ENCODE data around the gene METTL16.
A peak's percentile ranks its signal among the peaks of the same experiment; 100 is the strongest.

The METTL16 gene

DNA sequence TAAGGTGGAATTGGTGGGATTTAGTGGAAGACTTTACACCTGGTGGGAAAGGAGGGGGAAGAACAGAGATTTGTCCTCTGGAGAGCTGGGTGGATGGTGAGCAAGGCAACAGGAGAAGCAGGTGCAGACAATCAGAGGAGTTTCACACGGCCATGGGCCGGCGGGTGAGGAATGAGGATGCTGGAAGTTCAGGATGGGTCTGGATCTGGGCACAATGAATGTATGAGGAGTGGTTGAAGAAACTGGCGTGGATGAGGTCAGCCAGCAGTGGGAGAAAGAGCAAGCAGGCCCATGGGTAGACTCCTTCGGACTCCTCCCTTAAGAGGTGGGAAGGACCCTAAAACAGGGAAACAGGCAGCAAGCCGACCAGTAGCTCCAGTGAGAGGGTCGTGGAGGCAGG is 100.7 kb downstream of the METTL16 start:
- ATAC-seq, result no peak

DNA sequence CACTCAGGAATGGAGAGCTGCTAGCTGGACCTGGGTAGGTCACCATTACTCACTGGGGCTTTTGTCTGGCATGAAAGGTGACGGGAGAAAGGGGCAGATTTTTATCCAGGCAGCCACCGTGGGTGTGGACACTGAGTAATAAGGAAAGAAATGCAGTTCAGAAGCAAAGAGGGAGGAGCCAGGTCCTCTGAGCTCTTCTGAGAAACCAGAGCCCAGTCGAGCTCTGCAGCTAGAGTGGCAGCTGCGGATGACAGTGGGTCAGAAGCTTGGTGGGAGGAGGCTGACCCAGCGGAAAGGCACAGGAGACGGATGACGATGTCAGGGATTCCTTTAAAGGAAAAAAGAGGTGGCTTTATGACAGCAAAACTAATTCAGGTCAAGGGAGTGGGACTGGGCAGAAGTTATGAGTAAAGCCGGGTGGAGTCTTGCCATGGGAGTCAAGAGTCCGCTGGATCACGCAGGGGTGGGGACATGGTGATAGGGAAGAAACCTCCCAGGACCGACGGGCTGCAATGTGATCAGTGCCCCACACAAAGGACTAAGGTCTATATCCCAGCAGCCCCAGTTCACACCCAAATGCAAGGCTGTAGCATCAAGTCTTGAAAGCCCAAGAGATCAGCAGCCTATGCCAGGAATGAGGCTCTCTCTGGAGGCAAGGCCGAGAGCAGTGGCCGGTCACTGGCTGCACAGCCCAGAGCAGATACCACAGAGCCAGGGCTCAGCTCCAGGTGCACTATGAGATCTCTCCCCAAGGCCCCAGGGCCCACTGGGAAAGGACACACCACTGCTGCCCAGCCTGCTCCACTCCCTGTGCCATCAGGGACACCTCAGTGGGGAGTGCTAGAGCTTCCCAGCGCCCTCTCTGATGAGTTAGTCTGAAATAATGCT is 104.5 kb downstream of the METTL16 start:
- peak in 1 of 2 donors; percentile 32 for ATAC-seq

DNA sequence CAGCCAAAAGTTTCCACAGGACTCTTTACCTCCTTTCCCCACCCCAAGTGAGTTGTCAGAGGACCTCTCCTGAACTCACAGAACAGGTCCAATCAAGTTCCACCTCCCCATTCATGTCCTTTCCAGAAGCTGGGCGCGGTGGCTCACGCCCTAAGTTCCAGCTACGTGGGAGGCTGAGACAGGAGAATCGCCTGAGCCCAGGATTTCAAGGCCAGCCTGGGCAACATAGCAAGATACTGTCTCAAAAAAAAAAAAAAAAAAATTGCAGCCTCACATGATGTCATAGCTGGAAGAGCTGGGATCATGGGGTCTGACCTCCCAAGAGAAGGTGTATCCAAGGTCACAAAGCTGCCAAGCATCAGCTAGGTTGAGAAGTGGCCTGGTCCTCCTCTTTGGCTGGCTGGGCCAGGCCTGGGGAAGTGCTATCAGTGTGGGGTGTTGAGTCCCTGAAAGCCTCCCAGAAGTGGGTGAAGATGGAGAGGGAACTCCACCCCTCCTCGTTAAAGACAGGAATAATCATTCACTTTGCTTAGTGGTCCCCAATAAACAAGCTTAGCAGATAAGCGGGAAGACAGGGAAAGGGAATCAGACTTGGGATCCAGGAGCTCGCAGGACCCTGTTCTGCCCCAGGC is 105.3 kb downstream of the METTL16 start:
- ATAC-seq, result no peak

DNA sequence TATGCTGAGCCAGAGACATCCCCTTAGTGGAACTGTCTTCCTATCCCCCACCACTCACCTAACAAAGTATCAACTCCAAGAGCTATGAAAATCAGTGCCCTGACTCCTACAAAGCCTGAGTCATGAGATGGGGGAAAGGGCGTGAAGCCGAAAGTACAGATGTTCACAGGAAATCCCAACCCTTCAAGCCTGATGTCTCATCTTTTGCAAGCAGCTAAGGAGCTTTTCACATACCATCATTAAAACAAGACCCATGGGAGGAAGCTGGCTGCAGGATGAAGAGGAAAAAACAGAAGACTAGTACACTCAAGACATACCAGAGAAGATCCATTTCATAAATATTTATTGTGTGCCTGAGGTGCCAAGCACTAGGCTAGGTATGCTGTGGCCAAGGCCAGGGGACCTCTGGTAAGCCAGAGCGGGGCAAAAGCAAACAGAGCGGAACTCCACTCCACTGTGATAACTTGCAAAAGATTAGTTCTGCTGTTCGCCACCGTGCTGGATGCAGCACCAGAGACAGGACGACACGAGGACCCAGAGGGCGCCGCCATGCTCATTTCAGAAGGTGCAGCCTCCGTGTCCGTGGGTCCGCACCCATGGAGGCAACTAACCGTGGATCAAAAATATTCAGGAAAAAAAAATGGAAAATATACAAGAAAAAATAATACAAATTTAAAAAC is 106.3 kb downstream of the METTL16 start:
- ATAC-seq, result no peak

DNA sequence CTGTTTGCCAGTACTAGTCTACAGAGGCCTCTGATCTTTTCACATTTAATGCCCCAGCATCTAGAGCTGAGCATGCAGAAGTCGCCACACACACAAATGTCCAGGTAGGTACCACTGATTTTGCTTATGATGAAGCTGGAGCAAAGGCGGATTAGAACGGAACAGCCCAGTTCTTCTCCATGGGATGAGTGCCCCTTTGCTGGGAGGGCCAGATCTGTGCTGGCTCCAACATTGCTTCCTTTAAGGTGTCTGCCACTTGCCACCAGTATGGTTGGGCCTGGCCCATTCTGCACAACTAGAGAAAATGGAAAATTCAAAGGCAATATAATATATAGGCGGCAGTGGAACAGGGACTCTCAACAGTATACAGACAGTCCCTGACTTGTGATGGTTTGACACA is 108.6 kb downstream of the METTL16 start:
- no peak for ATAC-seq

DNA sequence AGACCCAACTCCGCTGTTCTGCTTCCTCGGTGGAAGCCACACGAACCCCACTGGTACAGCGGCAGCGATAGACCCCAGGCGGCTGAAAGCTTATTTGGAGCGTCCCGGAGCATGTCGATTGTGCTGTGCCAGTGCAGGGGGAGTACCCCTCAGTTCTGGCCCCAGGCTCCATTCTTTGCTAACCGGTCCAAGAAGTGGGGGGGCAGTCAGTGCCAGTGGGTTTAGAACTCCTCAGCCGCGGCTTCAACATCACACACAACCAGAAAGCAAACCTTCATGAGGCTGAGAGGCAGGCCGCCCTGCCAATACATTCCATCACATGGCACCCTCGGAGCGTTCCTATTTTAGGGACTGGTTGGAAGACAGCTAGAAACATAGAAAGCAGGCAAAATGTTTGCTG is 109.1 kb downstream of the METTL16 start:
- ATAC-seq, result no peak

DNA sequence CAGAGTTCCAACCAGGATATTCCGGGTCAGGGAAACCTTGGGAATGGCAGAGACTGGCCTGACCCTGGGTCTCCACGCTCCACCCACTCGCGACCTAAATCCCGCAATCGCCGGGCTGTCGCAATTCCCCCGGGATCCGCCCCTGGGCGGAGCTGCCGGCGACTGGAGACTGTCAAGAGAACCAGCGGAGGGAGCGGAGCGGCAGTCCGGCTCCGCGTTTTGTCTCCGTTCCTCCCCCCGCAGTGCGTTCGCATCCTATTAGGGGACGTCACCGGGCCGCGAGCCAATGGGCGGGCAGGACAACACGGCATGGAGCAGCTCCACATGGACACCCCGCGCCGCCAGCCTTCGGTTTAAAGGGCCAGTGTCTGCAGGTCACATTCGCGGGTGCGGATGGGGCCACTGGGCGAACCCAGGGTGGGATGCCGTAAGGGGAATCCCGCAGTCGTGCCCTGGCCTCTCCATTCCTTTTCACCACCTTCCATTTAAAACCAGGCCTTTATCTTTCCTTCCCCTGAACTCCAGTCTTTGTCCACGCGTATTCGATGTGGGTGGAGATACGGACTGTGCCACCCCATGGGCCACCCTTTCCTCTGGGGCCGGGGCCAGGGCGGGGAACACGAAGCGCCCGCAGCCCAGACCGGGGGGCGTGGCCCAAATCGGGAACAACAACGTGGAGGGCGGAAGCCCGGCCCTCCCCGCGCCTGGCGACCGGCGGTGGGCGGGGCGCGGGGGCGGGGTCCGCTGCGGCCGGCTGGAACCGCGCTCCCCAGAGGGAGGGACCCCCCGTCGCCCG is 110.1 kb downstream of the METTL16 start:
- ATAC-seq, result peak; percentile 62 to 63

DNA sequence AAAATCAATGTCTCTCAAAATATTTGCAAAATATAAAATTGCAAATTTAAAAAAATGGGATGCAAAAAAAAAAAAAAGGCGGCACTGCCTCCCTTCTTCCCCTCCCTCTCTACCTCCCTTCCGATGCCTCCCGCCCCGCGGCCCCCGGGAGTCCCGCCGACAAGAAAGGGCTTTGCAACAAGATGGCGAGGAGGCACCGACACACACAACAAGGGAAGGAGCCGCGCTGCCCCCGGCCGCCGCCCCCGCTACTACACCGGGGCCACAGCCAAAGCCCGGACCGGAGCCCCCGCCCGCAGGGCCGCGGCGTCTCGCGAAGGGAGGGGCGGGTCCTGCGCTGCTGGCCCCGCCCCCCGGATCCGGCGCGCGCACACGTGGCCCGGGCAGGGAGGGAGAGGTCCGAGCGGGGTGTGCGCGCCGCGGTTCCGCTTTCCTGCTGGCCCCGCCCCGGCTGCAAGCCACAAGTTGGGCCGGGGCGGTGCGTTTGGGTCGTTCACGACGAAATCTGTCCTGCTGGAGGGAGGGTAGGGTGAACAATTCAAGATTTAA is 110.7 kb downstream of the METTL16 start, which contains the start of gene MNT:
MNT (minus strand) TSS at position 184 of the 549 bp plus-strand sequence. CDS start 348 bp downstream, outside the sequence.
- peak; percentile 37 to 44 for ATAC-seq

DNA sequence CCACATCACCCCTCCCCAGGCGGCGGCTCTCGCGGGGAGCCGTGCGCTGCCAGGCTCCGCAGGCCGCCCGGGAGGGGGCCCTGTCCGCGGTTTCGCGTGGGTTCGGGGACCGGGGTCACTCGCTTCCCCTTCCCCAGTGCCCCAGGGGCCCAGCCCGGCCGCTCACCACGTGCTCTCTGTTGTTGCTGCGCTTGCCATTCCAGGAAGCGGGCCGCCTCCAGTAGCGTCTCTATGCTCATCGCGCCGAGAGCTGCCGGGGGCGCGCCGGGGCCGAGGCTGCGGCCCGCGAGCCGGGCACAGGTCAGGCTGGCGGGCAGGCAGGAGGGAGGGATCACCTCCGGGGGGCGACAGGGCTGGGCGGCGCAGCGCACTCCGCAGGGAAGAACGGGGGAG is 111.2 kb downstream of the METTL16 start:
- no peak for ATAC-seq

DNA sequence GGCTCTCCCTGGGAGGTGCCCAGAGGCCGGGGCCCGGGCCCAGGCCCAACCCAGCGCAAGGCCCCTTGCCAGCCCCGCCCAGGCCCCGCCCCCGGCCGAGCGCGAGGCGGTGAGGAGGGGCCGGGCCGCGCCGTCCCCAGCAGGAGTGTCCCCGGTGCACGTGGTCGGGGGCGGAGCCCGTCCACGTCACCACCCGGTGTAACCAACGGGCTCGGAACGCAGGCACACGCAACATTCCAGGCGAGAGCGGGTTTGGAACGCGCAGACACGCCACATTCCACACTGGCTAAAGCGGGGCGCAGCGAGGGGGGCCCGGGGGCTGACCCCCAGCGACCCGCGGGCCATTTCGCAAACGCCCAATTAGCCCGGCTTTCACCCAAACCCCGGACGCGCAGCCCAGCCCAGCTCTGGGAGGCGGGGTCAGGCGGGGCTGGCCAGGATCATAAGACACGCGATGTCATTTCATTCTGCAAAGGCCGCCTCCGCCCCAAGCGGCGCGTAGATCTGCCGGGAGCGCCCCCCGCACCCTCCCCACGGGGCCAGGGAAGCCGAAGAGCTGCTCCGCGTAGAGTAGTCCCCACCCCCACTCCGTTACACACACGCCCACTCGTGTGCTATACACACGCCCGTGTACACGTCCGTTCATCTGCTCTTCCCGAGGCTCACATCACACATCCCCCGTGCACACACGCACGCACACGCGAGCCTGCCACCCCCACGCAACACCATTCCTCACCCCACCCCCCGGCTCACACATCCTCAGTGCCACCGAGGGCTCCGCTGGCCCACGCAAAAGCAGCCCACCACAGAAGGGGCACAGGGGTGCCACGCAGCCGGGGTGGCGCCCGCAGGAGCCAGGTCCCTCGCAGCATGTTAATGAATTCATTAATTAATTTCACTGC is 111.9 kb downstream of the METTL16 start:
- peak; percentile 63 to 64 for ATAC-seq

DNA sequence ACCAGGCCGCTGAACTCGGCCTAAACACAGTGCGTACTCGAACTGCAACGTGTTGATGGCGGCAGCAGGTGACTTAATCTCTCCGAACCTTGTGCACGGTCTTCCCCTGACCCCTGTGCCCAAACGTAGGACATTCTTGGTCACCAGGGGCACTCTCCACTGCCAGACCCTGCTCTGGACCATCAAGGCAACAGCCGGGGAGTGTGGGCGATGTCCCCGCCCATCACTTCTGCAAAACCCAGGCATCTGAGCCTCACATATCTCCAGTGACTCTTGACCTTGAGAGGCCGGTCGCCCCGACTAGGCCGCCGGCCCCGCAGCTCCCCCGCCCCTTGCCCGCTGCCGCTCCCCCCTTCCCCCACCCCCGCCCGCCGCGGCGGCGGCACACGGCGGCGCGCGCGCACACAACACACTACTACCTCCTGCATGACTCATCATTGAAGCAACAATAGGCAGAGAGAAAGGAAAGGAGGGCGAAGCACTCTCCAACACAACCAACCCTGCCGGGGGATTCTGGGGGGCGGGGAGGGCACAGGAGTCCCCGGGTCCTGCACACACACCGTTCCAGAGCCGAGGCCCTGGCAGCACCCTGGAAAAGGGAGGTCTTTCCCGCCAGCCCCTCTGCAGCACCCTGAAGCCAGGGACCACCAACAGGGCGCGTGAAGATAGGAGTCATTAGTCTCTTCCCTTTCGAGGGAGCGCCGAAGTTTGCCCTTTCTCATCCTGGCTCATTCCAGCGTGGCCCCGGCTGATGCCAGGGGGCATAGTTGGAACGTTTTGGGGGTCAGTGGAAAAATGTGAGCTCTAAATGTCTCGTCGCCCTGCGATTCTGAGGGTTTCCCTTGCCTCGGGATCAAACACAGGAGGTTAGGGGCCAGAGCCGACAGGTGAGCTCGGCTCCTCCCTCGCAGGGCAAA is 112.8 kb downstream of the METTL16 start:
- peak; percentile 7 to 8 for ATAC-seq

DNA sequence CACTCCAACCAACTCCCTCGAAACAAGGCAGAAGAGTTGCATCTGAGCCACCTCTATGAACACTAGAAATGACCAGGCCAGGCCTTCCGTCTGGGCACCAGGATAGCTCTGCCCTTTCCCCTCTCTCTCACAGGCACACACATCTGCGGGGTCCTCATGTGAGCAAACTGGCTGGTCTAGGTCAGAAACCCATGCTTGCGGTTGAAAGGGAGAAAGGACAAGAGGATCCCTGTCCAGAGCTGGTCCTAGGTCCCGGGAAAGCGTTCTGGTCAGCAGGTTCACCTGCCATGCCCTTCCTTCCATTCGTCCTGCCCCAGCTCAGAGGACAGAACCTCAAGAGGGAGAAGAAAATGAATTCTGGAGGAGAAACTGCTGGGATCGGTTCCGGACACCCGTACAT is 113.5 kb downstream of the METTL16 start:
- no peak for ATAC-seq

DNA sequence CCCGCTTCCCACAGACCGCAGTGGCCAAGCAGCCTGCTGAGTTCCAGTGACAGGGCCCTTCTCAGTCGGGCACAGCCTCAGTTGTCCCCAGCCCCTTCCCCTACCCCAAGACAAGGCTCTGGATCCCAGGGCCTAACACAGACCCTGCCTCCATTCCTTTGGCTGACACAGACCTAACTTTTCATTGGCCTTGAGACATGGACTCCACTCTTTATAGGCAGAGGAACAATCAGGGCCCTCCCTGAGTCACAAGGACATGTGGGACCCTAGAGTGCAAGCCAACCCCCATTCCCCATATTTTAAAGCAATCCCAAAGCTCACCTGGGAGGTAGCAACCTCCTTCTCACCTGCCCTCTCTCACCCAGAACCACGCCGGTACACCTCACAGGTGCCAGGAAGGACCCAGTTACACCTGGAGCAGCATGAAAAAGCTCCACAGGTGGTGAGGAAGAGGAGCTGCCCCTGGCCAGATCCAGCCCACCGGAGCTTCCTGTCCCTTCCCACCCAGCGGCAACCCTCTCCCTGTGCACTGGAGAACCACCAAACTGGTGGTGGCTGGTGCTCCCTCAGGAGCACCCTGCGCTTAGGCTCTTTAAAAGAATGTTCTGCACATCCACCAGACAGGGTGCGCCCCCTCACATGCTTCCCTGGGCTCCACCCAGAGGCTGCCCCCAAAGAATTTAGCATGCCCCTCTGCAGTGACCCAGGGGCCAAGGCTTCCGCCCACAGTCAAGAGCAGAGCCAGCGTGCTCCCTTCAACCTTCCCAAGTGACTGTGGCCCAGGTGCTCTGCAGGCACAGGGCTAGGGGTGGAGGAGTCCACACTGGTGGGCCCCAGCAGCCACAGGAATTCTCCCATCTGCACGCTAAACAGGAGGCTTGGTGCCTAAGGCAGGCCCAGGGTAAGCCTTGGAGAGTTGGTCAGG is 114.2 kb downstream of the METTL16 start:
- no peak for ATAC-seq

DNA sequence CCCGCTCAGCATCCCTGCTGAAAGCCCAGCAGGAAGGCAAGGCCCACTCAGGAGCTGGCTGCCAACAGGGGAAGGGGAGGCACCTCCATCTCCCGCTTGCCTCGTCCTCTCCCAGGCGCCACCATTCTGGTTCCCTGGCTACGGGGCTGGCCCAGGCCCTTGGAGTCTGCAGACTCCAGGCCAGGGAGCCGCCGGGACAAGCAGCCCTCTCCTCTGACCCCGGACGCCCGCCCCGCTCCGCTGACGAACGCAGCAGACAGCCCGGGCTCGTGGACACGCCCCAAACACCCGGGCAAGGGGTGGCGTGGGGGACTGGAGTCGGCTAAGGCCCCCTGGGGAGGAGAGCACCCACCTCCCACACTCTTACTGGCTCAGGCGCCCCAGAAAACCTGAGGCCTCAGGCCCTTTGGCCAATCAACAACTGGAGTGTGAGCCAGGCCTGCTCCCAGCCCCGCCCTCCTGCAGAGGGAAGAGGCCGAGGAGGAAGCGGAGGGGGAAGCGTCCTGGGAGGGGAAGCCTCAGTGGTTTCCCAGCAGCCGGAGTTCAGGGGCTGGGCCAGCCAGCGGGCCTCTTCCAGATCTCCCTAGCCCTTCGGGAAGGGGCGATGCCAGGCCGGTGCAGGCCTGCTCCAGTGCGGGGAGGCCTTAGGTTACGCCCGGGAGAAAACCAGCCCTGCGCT is 115.0 kb downstream of the METTL16 start:
- no peak for ATAC-seq

DNA sequence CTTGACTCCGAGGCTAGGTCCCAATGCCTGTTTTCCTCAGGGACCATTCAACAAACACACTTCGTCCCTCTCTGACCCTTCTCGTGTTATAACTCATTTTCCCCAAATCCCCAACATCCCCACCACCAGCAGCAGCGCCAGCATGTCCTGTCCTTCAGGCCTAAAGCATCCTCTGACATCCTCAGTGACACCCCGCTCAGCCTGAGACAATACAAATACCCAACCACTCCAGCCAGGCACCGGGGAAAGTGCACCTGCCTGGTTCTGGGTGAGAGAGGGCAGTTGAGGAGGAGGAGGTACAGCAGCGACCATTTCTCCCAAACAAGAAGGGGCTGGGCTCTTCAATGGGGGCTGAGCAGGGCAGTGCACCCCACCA is 115.5 kb downstream of the METTL16 start:
- no peak for ATAC-seq

DNA sequence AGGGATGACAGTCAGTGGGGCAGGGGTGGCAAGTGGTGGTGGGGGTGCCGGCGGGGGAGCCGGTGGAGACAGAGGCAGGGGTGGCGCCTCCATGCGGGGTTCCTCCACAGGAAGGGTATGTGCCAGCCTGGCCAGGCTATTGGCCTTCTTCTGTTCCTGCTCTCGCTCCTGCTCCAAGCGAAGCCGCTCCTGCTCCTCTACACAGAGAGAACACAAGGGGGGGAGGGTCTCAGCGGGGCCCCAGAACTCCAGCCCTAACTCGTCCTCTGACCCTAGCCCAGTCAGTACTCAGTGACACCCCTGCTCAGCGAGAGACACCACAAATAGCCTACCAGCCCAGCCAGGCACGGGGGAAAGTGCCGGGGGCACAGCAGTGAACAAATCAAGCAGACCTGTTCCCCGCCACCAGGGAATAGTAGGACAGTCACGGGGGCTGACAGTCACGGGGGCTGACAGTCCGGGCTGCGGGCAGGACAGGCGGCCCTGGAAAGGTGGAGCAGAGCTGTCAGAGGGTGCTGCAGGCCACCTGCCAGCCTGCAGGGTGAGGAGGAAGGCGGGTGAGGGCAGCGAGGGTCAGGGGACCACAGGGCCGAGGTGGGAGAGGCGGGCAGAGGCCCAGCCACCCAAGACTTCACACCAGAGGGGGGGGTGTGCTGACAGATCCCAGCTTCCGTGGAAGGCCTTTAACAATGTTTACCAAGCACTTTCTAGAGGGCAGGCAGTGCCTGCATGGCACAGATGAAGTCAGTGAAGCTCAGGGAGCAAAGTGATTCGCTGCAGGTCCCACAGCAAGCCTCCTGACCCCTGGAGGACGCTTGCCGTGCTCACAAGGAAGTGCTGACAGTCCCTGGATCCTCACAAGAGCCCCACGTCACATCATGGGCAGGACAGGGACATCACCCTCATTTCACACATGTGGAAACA is 116.2 kb downstream of the METTL16 start:
- ATAC-seq, result no peak

DNA sequence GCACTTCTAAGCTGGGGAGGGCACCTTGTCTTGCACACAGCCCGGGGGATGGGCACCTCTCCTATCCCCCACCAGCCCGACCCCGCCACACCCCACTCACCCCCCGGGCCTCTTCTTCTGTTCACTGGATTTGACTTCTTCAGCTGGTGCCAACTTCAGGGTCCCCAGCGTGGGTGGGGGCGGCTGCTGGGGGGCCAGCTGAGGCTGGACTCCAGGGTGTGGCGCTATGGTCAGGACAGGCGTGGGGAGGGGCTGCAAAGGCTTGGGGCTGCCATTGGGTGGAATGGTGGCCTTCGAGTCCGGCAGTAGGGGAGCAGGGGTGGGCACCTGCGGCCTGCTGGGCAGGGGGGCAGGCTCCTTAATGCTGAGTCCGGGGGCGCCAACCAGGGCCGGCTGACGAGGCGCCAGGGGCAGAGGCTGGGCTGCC is 116.9 kb downstream of the METTL16 start:
- no peak for ATAC-seq

Measured in activated CD4-positive, CD25-positive, alpha-beta regulatory T cell treated with anti-CD3 and anti-CD28 coated beads, Interleukin-2, amount 50 U/mL, for 24 hours (primary cell).